Mucosa of descending colon (tissue), 3 donors: ENCODE measurements around the gene BLOC1S1. TPM values are rescaled to one million over a fixed set of nuclear protein-coding genes. Genes with fewer than 3 reads are reported as not detected.

ENCODE experiments used
- ATAC-seq: fragments of 200-7000 bp; cut with Tn5 transposase; one replicate; pipeline ENCODE4 v1.9.1; 2020; ENCODE audit warnings: mild to moderate bottlenecking, moderate library complexity
- DNase-seq, 3 donors: peaks; one replicate each; pipeline ENCODE4 v3.0.0-alpha.2; 2020
- H3K36me3 ChIP-seq: fragments of 200-600 bp; one replicate; pipeline ENCODE4 v1.8.0; 2021; ENCODE audit warnings: low read depth, mild to moderate bottlenecking
- H3K4me1 ChIP-seq: fragments of 200-600 bp; one replicate; pipeline ENCODE4 v1.8.0; 2021; ENCODE audit warnings: low read depth, mild to moderate bottlenecking
- H3K4me3 ChIP-seq: fragments of 200-600 bp; one replicate; pipeline ENCODE4 v1.8.0; 2021; ENCODE audit warnings: mild to moderate bottlenecking
- H3K9me3 ChIP-seq: fragments of 200-600 bp; one replicate; pipeline ENCODE4 v1.8.0; 2021; ENCODE audit warnings: mild to moderate bottlenecking
- intact Hi-C, 2 donors: fragments of 100-400 bp; cut with DNase I in 1 of 2; cut with micrococcal nuclease in 1 of 2; formaldehyde crosslinking; loops; one replicate each; pipeline versions ENCODE4 v1.11.0 to v1.11.1; 2022; cut with DNase I, micrococcal nuclease
- total RNA-seq, 3 donors: library from RNA; stranded (reverse); fragmentation: NEBNext Ultra II Directional in 2 of 3; extraction: Animal tissue kit (Norgen Biotek cat#: 25700) in 2 of 3; gene quantifications; one replicate each; pipeline versions ENCODE4 v1.2.1 to v1.2.4, GENCODE V29; 2021 to 2023
- TF ChIP-seq, protein P1 (sequence below): fragments of 200-600 bp; IDR thresholded peaks from one replicate; pipeline ENCODE4 v1.8.0; 2022; ENCODE audit warnings: antibody characterized with exemption, mild to moderate bottlenecking
- donor health status: DM: no; HTN: no; CAD: no; lungs with moderate emphysema.
- donor health status: DM: no; HTN: no; CAD: no.
- donor health status: DM: no; HTN: yes; CAD: no.

The BLOC1S1 gene
- total RNA-seq, 3 donors from 2014 or later: 201 to 285 (median 241) TPM

DNA sequence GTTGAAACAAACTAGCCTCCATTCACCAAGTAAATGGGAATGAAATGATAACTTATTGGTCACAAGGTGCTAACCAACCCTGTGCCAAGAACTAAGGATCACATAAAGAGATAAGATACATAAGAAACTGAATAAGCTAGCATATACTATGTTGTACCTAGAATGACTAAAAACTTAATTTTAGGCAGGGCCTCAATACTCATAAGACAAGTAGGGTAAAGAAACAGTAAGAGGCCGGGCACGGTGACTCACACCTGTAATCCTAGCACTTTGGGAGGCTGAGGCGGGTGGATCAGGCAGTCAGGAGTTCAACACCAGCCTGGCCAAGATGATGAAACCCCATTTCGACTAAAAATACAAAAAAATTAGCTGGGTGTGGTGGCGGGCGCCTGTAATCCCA lies 44.8 kb downstream of the BLOC1S1 start:
- Histone ChIP-seq H3K9me3 (no peaks in the 10 kb centered on the region), H3K4me1 (no peaks in the 10 kb centered on the region), H3K36me3 (peaks cover 5% of the 10 kb centered on the region), H3K4me3 (no peak overlapping the region)
- DNase-seq: no peak
- ATAC-seq: no peak
- intact Hi-C loops: no loop called here
- TF ChIP-seq, protein P1, sequence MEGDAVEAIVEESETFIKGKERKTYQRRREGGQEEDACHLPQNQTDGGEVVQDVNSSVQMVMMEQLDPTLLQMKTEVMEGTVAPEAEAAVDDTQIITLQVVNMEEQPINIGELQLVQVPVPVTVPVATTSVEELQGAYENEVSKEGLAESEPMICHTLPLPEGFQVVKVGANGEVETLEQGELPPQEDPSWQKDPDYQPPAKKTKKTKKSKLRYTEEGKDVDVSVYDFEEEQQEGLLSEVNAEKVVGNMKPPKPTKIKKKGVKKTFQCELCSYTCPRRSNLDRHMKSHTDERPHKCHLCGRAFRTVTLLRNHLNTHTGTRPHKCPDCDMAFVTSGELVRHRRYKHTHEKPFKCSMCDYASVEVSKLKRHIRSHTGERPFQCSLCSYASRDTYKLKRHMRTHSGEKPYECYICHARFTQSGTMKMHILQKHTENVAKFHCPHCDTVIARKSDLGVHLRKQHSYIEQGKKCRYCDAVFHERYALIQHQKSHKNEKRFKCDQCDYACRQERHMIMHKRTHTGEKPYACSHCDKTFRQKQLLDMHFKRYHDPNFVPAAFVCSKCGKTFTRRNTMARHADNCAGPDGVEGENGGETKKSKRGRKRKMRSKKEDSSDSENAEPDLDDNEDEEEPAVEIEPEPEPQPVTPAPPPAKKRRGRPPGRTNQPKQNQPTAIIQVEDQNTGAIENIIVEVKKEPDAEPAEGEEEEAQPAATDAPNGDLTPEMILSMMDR: no peak

DNA sequence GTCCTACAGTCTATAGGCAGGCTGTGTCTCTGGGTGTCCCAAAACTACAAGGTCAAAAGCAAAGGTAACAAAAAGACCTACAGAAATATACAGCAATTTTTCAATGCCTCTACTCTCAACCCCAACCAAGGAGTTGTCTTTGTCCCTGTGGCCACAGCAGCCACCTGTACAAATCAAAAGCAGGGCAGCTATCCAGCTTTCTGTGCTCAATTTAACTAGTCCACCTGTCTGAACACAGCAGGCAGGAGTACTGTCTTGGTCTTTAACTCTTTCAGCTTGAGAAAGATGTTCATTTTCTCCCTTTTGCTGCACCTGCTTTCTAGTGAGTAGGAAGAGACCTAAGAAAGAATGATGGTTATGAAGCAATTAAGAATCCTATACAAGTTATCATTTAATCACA lies 46.8 kb downstream of the BLOC1S1 start:
- H3K4me1 ChIP-seq: no peaks in the 10 kb centered on the region
- ATAC-seq (no peak), DNase-seq (no peak)
- intact Hi-C loops: no loop called here
- TF ChIP-seq, protein P1: no peak
- no peaks in the 10 kb centered on the region for H3K9me3 ChIP-seq
- H3K36me3 ChIP-seq: peaks cover 5% of the 10 kb centered on the region
- no peak overlapping the region for H3K4me3 ChIP-seq

DNA sequence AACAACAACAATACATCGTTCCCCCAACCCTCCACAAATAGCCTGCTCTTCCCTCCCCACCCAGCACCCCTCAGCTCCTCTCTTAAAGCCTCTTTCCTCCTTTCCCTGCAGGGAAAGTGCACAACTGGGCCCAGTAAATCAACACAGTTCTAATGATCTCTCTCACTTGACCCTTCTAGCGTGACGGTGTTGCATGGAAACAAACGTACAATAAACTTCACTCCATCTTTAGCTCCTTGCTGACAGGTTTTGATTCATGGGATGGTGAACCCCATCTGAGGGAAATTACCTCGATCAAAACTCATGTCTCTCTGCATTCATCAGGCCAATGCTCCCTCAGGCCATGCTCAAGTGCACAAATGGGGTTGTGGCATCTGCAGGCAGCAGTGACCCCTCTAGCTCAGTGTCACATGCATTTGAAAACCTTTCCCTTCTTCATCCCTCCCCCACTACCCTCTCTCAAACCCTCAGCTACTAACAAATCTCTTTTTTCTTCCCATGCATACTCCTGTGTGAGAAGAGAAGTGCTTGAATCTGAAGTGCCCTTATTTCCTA lies 50.0 kb downstream of the BLOC1S1 start:
- TF ChIP-seq, protein P1: no peak
- H3K36me3 ChIP-seq: no peaks in the 10 kb centered on the region
- ATAC-seq (no peak), DNase-seq (no peak)
- H3K4me3 ChIP-seq: no peak overlapping the region
- intact Hi-C loops: no loop called here
- no peaks in the 10 kb centered on the region for H3K4me1 ChIP-seq
- H3K9me3 ChIP-seq: no peaks in the 10 kb centered on the region

DNA sequence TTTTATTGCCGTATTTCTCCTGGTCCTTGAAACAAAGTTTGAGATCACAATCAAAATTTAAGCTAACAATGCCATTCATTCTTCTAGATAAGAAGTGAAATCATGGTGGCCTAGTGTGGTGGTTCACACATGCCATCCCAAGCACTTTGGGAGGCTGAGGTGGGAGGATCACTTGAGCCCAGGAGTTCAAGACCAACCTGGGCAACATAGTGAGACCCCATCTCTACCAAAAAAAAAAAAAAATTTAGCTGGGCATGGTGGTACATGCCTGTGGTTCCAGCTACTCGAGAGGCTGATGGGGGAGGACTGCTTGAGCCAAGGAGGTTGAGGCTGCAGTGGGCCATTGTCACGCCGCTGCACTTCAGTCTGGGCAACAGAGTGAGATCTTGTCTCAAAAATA lies 51.3 kb downstream of the BLOC1S1 start:
- Histone ChIP-seq H3K4me1 (no peaks in the 10 kb centered on the region), H3K36me3 (no peaks in the 10 kb centered on the region), H3K9me3 (no peaks in the 10 kb centered on the region), H3K4me3 (no peak overlapping the region)
- intact Hi-C loops: no loop called here
- TF ChIP-seq, protein P1: no peak
- DNase-seq: no peak
- ATAC-seq: no peak

Other genes with a start within 250 kb of the BLOC1S1 start
- not detected for gene OR6C70, start 245.9 kb upstream of the BLOC1S1 start, total RNA-seq
- not detected for gene OR6C68, start 223.7 kb upstream of the BLOC1S1 start, total RNA-seq
- not detected for gene OR6C4, start 166.4 kb upstream of the BLOC1S1 start, total RNA-seq
- gene OR2AP1, start 143.6 kb upstream of the BLOC1S1 start, total RNA-seq: not detected
- gene OR10P1, start 79.2 kb upstream of the BLOC1S1 start, total RNA-seq: not detected
- 100 to 1,000 TPM in 1 of 3 donors, 10 to 100 TPM in 2; 16.5 to 449 (median 46.0) TPM for gene ITGA7, start 8.1 kb upstream of the BLOC1S1 start, total RNA-seq
- gene RDH5, start 4.3 kb downstream of the BLOC1S1 start, total RNA-seq: 10 to 100 TPM; 21.5 to 48.1 (median 35.8) TPM
- gene CD63, start 13.0 kb downstream of the BLOC1S1 start, total RNA-seq: 1,000 to 10,000 TPM in 2 of 3 donors, 100 to 1,000 TPM in 1; 992 to 1,177 (median 1,016) TPM
- gene GDF11, start 27.1 kb downstream of the BLOC1S1 start, total RNA-seq: 10 to 100 TPM in 1 of 3 donors, 1 to 10 TPM in 2; 1.0 to 13.8 (median 2.8) TPM
- 10 to 100 TPM; 38.7 to 45.9 (median 41.3) TPM for gene SARNP, start 101.7 kb downstream of the BLOC1S1 start, total RNA-seq
- gene ORMDL2, start 102.0 kb downstream of the BLOC1S1 start, total RNA-seq: 10 to 100 TPM; 42.1 to 97.8 (median 74.2) TPM
- gene DNAJC14, start 113.5 kb downstream of the BLOC1S1 start, total RNA-seq: 10 to 100 TPM; 26.6 to 30.8 (median 27.7) TPM
- 1 to 10 TPM; 1.7 to 6.6 (median 5.0) TPM for gene MMP19, start 126.9 kb downstream of the BLOC1S1 start, total RNA-seq
- 10 to 100 TPM; 29.7 to 48.8 (median 45.7) TPM for gene PYM1, start 211.8 kb downstream of the BLOC1S1 start, total RNA-seq
- 100 to 1,000 TPM in 1 of 3 donors, 10 to 100 TPM in 2; 82.6 to 148 (median 97.0) TPM for gene DGKA, start 215.1 kb downstream of the BLOC1S1 start, total RNA-seq
- 1 to 10 TPM; 1.3 to 4.4 (median 3.4) TPM for gene PMEL, start 250.0 kb downstream of the BLOC1S1 start, total RNA-seq